Measurements from ENCODE around the gene RNF169.

RNF169 gene

DNA sequence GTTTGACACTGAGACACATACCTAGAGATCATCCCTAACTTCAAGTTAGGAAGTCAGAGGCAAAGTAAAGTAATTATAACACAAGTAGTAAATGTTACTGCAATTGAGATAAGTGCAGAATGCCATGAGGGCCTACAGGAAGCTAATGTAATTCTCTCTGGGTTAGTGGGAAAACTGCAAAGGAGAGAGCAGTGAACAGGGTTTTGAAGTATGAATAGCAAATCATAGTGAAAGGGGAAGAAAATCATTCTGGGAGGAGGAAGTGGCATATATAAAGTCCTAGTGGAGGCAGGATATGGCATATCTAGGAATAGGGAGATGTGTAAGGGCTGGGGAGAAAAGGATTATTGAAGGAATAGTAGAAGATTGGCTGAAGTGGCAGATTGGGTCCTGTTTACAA lies 27.9 kb downstream of the RNF169 start:
- DNase-seq (ENCODE audit: low spot score): no peak
- no peak overlapping the region for H3K23ac ChIP-seq (ENCODE audit: low read depth, low read length, poor library complexity)
- H2AK5ac ChIP-seq (ENCODE audit: low read depth, low read length): no peak overlapping the region
- H3K9me3 ChIP-seq (replicated peaks in 1 of 2; ENCODE audit: control insufficient read depth in 2 of 2, insufficient read depth in 1 of 2, low read depth in 1 of 2, low read length in 2 of 2): no peaks in the 10 kb centered on the region
- no peak overlapping the region for H2AFZ ChIP-seq (ENCODE audit: low read length)
- H3K27me3 ChIP-seq (ENCODE audit: control insufficient read depth in 3 of 3, insufficient read depth in 3 of 3, low read depth in 1 of 3, low read length in 3 of 3): no peaks in the 10 kb centered on the region
- H3K4me3 ChIP-seq (ENCODE audit: low read length in 2 of 2): no peak overlapping the region
- no peak overlapping the region for H4K91ac ChIP-seq (ENCODE audit: low read depth, low read length, poor library complexity)
- no peak overlapping the region for H3K9ac ChIP-seq (ENCODE audit: low read depth, low read length, poor library complexity)
- peaks cover 1 to 2% of the 10 kb centered on the region in 2 donors for H3K4me1 ChIP-seq (ENCODE audit: control insufficient read depth in 2 of 2, insufficient read depth in 1 of 2, low read depth in 1 of 2, low read length in 2 of 2)
- H2BK120ac ChIP-seq (ENCODE audit: low read depth, low read length): no peak overlapping the region
- peaks cover 0 to 4% of the 10 kb centered on the region in 2 donors for H3K36me3 ChIP-seq (replicated peaks in 1 of 2; ENCODE audit: control insufficient read depth in 2 of 2, insufficient read depth in 2 of 2, low read length in 2 of 2)
- no peak overlapping the region for H2BK15ac ChIP-seq (ENCODE audit: low read length)
- H2BK5ac ChIP-seq (ENCODE audit: low read length): no peak overlapping the region
- no peak overlapping the region for H3K4ac ChIP-seq (ENCODE audit: low read length)
- no peak overlapping the region for H3K27ac ChIP-seq (replicated peaks; ENCODE audit: low read length)
- no peak overlapping the region for H3K18ac ChIP-seq (ENCODE audit: low read length)
- H4K8ac ChIP-seq (ENCODE audit: low read depth, low read length): no peak overlapping the region
- H3K79me1 ChIP-seq (ENCODE audit: low read depth, low read length): no peaks in the 10 kb centered on the region
- no peak overlapping the region for H3K4me2 ChIP-seq (ENCODE audit: insufficient read depth, low read length, poor library complexity, severe bottlenecking)
- H2BK12ac ChIP-seq (ENCODE audit: low read length): no peak overlapping the region
- no peak overlapping the region for H3K14ac ChIP-seq (ENCODE audit: low read length)

DNA sequence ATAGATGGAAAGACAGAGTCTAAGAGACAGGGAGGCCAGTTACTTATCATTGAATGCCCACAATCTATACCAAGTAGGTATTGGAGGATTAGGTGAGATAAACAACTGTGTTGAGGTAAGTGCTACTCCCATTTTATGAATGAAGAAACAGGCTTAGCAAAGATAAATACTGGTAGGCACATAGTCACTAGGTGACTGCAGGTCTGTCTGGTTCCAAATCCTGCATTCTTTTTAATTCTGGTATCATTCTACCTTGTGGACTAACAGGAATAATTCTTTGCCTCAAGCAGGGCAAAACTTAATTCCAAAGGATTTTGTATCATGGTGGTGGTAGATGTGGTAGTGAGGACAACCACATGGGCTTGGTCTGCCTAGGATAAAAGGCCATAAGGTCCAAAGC lies 28.4 kb downstream of the RNF169 start:
- no peak overlapping the region for H2BK15ac ChIP-seq (ENCODE audit: low read length)
- H3K27me3 ChIP-seq (ENCODE audit: control insufficient read depth in 3 of 3, insufficient read depth in 3 of 3, low read depth in 1 of 3, low read length in 3 of 3): no peaks in the 10 kb centered on the region
- H3K79me1 ChIP-seq (ENCODE audit: low read depth, low read length): no peaks in the 10 kb centered on the region
- no peak overlapping the region for H2BK120ac ChIP-seq (ENCODE audit: low read depth, low read length)
- H4K91ac ChIP-seq (ENCODE audit: low read depth, low read length, poor library complexity): no peak overlapping the region
- no peak overlapping the region for H2BK12ac ChIP-seq (ENCODE audit: low read length)
- H4K8ac ChIP-seq (ENCODE audit: low read depth, low read length): no peak overlapping the region
- no peak overlapping the region for H3K4me2 ChIP-seq (ENCODE audit: insufficient read depth, low read length, poor library complexity, severe bottlenecking)
- H3K4ac ChIP-seq (ENCODE audit: low read length): no peak overlapping the region
- no peak overlapping the region for H3K18ac ChIP-seq (ENCODE audit: low read length)
- no peaks in the 10 kb centered on the region for H3K9me3 ChIP-seq (replicated peaks in 1 of 2; ENCODE audit: control insufficient read depth in 2 of 2, insufficient read depth in 1 of 2, low read depth in 1 of 2, low read length in 2 of 2)
- no peak for DNase-seq (ENCODE audit: low spot score)
- no peak overlapping the region for H2AK5ac ChIP-seq (ENCODE audit: low read depth, low read length)
- H3K27ac ChIP-seq (replicated peaks; ENCODE audit: low read length): no peak overlapping the region
- H3K4me1 ChIP-seq (ENCODE audit: control insufficient read depth in 2 of 2, insufficient read depth in 1 of 2, low read depth in 1 of 2, low read length in 2 of 2): peaks cover 1 to 2% of the 10 kb centered on the region in 2 donors
- H3K4me3 ChIP-seq (ENCODE audit: low read length in 2 of 2): no peak overlapping the region
- H3K14ac ChIP-seq (ENCODE audit: low read length): no peak overlapping the region
- no peak overlapping the region for H2BK5ac ChIP-seq (ENCODE audit: low read length)
- H3K23ac ChIP-seq (ENCODE audit: low read depth, low read length, poor library complexity): no peak overlapping the region
- no peak overlapping the region for H2AFZ ChIP-seq (ENCODE audit: low read length)
- peaks cover 0 to 4% of the 10 kb centered on the region in 2 donors for H3K36me3 ChIP-seq (replicated peaks in 1 of 2; ENCODE audit: control insufficient read depth in 2 of 2, insufficient read depth in 2 of 2, low read length in 2 of 2)
- H3K9ac ChIP-seq (ENCODE audit: low read depth, low read length, poor library complexity): no peak overlapping the region

DNA sequence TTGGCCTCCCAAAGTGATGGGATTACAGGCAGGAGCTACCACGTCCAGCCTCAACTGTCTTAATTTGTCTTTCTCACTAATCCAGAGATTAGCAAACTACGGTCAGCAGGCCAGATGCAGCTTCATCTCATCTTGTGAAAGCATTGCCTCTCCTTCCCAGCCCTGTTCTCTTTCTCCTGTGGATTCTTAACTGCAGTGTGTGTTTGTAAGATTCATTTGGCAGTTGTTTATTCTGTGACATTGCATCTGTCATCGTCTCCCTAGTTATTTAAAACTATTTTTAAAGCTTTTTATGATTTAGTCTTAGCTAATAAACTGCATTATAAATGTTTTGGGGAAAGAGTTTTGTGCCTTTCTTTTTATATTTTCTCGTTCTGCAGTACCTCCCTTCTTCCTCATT lies 29.2 kb downstream of the RNF169 start:
- no peak for DNase-seq (ENCODE audit: low spot score)
- no peak overlapping the region for H3K4me3 ChIP-seq (ENCODE audit: low read length in 2 of 2)
- peaks cover 0 to 4% of the 10 kb centered on the region in 2 donors for H3K36me3 ChIP-seq (replicated peaks in 1 of 2; ENCODE audit: control insufficient read depth in 2 of 2, insufficient read depth in 2 of 2, low read length in 2 of 2)
- no peak overlapping the region for H3K27ac ChIP-seq (replicated peaks; ENCODE audit: low read length)
- no peak overlapping the region for H3K23ac ChIP-seq (ENCODE audit: low read depth, low read length, poor library complexity)
- H4K8ac ChIP-seq (ENCODE audit: low read depth, low read length): no peak overlapping the region
- H3K4me2 ChIP-seq (ENCODE audit: insufficient read depth, low read length, poor library complexity, severe bottlenecking): no peak overlapping the region
- H2BK120ac ChIP-seq (ENCODE audit: low read depth, low read length): no peak overlapping the region
- no peak overlapping the region for H2BK12ac ChIP-seq (ENCODE audit: low read length)
- no peaks in the 10 kb centered on the region for H3K27me3 ChIP-seq (ENCODE audit: control insufficient read depth in 3 of 3, insufficient read depth in 3 of 3, low read depth in 1 of 3, low read length in 3 of 3)
- no peak overlapping the region for H3K4ac ChIP-seq (ENCODE audit: low read length)
- H4K91ac ChIP-seq (ENCODE audit: low read depth, low read length, poor library complexity): no peak overlapping the region
- H3K4me1 ChIP-seq (ENCODE audit: control insufficient read depth in 2 of 2, insufficient read depth in 1 of 2, low read depth in 1 of 2, low read length in 2 of 2): peaks cover 1 to 2% of the 10 kb centered on the region in 2 donors
- H3K9ac ChIP-seq (ENCODE audit: low read depth, low read length, poor library complexity): no peak overlapping the region
- no peak overlapping the region for H2BK5ac ChIP-seq (ENCODE audit: low read length)
- no peak overlapping the region for H3K18ac ChIP-seq (ENCODE audit: low read length)
- H2AK5ac ChIP-seq (ENCODE audit: low read depth, low read length): no peak overlapping the region
- no peak overlapping the region for H2BK15ac ChIP-seq (ENCODE audit: low read length)
- no peak overlapping the region for H2AFZ ChIP-seq (ENCODE audit: low read length)
- WGBS, 2 donors (ENCODE audit: extremely low coverage in 2 of 2, insufficient read length in 2 of 2, insufficient replicate concordance in 1 of 2): no CpG with 5 or more reads among the region's 4 CpGs
- no peaks in the 10 kb centered on the region for H3K9me3 ChIP-seq (replicated peaks in 1 of 2; ENCODE audit: control insufficient read depth in 2 of 2, insufficient read depth in 1 of 2, low read depth in 1 of 2, low read length in 2 of 2)
- H3K14ac ChIP-seq (ENCODE audit: low read length): no peak overlapping the region
- H3K79me1 ChIP-seq (ENCODE audit: low read depth, low read length): no peaks in the 10 kb centered on the region

DNA sequence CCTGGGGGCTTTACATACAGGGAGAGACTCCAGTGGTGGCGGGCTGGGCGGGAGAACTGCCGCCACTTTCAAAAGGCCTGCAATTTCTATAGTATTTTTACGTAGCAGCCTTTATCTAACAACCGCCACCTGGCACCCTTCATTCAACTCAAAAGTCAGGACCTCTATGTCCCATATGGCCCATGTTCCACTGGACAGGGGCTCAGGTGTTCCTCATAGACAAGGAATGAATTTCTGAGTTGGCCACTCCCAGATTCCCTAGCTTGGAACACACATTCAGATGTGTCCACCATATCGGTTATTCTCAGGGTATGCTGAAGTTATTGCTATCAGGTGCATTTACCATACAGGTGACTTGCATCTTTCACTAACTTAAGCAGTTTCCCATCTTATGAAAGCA lies 29.9 kb downstream of the RNF169 start:
- Histone ChIP-seq H4K8ac (ENCODE audit: low read depth, low read length) (no peak overlapping the region), H3K79me1 (ENCODE audit: low read depth, low read length) (no peaks in the 10 kb centered on the region), H3K4me3 (ENCODE audit: low read length in 2 of 2) (no peak overlapping the region), H2BK120ac (ENCODE audit: low read depth, low read length) (no peak overlapping the region), H3K9ac (ENCODE audit: low read depth, low read length, poor library complexity) (no peak overlapping the region), H3K9me3 (replicated peaks in 1 of 2; ENCODE audit: control insufficient read depth in 2 of 2, insufficient read depth in 1 of 2, low read depth in 1 of 2, low read length in 2 of 2) (no peaks in the 10 kb centered on the region), H3K36me3 (replicated peaks in 1 of 2; ENCODE audit: control insufficient read depth in 2 of 2, insufficient read depth in 2 of 2, low read length in 2 of 2) (peaks cover 0 to 4% of the 10 kb centered on the region in 2 donors), H3K23ac (ENCODE audit: low read depth, low read length, poor library complexity) (no peak overlapping the region), H3K27me3 (ENCODE audit: control insufficient read depth in 3 of 3, insufficient read depth in 3 of 3, low read depth in 1 of 3, low read length in 3 of 3) (no peaks in the 10 kb centered on the region), H2BK12ac (ENCODE audit: low read length) (no peak overlapping the region), H3K4me1 (ENCODE audit: control insufficient read depth in 2 of 2, insufficient read depth in 1 of 2, low read depth in 1 of 2, low read length in 2 of 2) (peaks cover 1 to 2% of the 10 kb centered on the region in 2 donors), H4K91ac (ENCODE audit: low read depth, low read length, poor library complexity) (no peak overlapping the region), H2AFZ (ENCODE audit: low read length) (no peak overlapping the region), H3K4me2 (ENCODE audit: insufficient read depth, low read length, poor library complexity, severe bottlenecking) (no peak overlapping the region), H3K18ac (ENCODE audit: low read length) (no peak overlapping the region), H3K14ac (ENCODE audit: low read length) (no peak overlapping the region), H3K4ac (ENCODE audit: low read length) (no peak overlapping the region), H2AK5ac (ENCODE audit: low read depth, low read length) (no peak overlapping the region), H2BK5ac (ENCODE audit: low read length) (no peak overlapping the region), H3K27ac (replicated peaks; ENCODE audit: low read length) (no peak overlapping the region), H2BK15ac (ENCODE audit: low read length) (no peak overlapping the region)
- DNase-seq (ENCODE audit: low spot score): no peak
- no CpG with 5 or more reads among the region's 6 CpGs for WGBS, 2 donors (ENCODE audit: extremely low coverage in 2 of 2, insufficient read length in 2 of 2, insufficient replicate concordance in 1 of 2)

Data from neuronal stem cell (in vitro differentiated cells).